Stimulated activated CD8-positive, alpha-beta memory T cell treated with anti-CD3 and anti-CD28 coated beads, Interleukin-4, amount 100 ng/mL, for 48 hours (primary cell): ENCODE results near the gene DOCK11.
"Not testable (repeated sequence)": the region's sequence is repeated elsewhere in the genome, so short reads cannot be mapped to it uniquely, and the experiment has no call there.

ENCODE experiments used
- DNase-seq: peaks from one replicate; pipeline ENCODE4 v3.0.0-alpha.2; 2020

DOCK11 gene

GRCh38 chrX:118495061-118495921 lies at the start of gene DOCK11:
DOCK11 (plus strand) TSS chrX:118495815; CDS start chrX:118495972, 157 bp downstream.
- DNase-seq: peak; percentile 79

- DNase-seq: no peak
Observed at GRCh38 chrX:118448273-118448783, 47.3 kb upstream of the DOCK11 start.

GRCh38 chrX:118455013-118455412 lies 40.6 kb upstream of the DOCK11 start:
- DNase-seq: no peak

- DNase-seq: no peak
Observed at GRCh38 chrX:118459494-118459893, 36.1 kb upstream of the DOCK11 start.

GRCh38 chrX:118464501-118464900 lies 31.1 kb upstream of the DOCK11 start:
- DNase-seq: no peak

GRCh38 chrX:118468122-118468521 lies 27.5 kb upstream of the DOCK11 start:
- no peak for DNase-seq

- DNase-seq: not testable (repeated sequence)
Observed at GRCh38 chrX:118470721-118471347, 24.8 kb upstream of the DOCK11 start.

- DNase-seq: no peak
Observed at GRCh38 chrX:118474586-118474985, 21.0 kb upstream of the DOCK11 start.

- DNase-seq: no peak
Observed at GRCh38 chrX:118475903-118476302, 19.7 kb upstream of the DOCK11 start.

GRCh38 chrX:118480172-118480571 lies 15.4 kb upstream of the DOCK11 start:
- no peak for DNase-seq

- not testable (repeated sequence) for DNase-seq
Observed at GRCh38 chrX:118482384-118482783, 13.2 kb upstream of the DOCK11 start.

- DNase-seq: no peak
Observed at GRCh38 chrX:118484216-118484903, 11.3 kb upstream of the DOCK11 start.

- DNase-seq: not testable (repeated sequence)
Observed at GRCh38 chrX:118486693-118487092, 8.9 kb upstream of the DOCK11 start.

- DNase-seq: no peak
Observed at GRCh38 chrX:118493016-118493415, 2.6 kb upstream of the DOCK11 start.

GRCh38 chrX:118493653-118494297 lies 1.8 kb upstream of the DOCK11 start:
- no peak for DNase-seq

- peak; percentile 76 for DNase-seq
Observed at GRCh38 chrX:118495958-118496762, 545 bp downstream of the DOCK11 start.

- DNase-seq: no peak
Observed at GRCh38 chrX:118496763-118497079, 1.1 kb downstream of the DOCK11 start.

GRCh38 chrX:118497180-118497818 lies 1.7 kb downstream of the DOCK11 start:
- no peak for DNase-seq

GRCh38 chrX:118498351-118498750 lies 2.7 kb downstream of the DOCK11 start:
- no peak for DNase-seq

- DNase-seq: no peak
Observed at GRCh38 chrX:118498755-118499154, 3.1 kb downstream of the DOCK11 start.

GRCh38 chrX:118499295-118499694 lies 3.7 kb downstream of the DOCK11 start:
- DNase-seq: no peak
